CD4-positive, alpha-beta T cell treated with Interleukin-15 for 1 hour (primary cell): ENCODE data around the gene TENM3.

Experiments used
- DNase-seq: peaks from one replicate; pipeline ENCODE4 v3.0.0-alpha.2; 2020

TENM3 gene

GRCh38 chr4:182700362-182701160 is 457.4 kb downstream of the TENM3 start:
- no peak for DNase-seq

- no peak for DNase-seq
Measured at GRCh38 chr4:182704077-182704476, 460.9 kb downstream of the TENM3 start.

DNA sequence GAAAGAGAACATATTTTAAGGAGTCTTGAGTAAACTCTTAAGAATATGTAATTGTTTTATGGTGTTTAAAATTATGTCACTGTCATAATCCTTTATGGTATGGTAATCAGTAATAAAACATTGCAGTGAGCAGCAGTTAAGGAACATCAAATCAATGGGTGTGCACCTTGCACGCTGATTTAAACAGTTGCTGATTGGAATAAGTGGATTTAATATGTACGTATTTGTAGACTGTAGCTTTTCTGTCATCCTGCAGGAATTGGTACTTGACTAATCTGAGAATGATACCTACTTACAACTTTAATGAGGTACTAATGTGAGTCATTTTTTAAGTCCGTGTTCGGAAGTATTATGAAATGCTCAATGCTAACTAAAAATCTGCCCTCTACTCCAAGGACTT is 461.7 kb downstream of the TENM3 start:
- no peak for DNase-seq

DNA sequence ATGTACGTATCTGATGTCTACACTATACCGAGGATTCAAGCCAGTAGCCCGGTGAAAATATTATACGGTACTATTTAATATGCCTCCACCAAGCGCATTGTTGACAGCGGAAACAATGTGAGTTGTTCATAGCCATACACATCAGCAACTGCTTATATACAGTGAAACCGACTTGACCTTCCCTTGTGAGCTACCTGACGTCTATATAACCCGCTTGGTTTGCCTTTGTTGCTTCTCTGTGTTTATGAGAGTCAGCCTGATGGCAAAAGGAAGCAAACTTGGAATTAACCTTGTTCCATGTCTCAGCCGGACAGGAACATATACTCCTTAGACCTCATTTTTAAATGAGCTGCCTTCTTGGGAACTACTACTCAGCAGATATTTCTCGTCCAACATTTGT is 462.2 kb downstream of the TENM3 start:
- no peak for DNase-seq

DNA sequence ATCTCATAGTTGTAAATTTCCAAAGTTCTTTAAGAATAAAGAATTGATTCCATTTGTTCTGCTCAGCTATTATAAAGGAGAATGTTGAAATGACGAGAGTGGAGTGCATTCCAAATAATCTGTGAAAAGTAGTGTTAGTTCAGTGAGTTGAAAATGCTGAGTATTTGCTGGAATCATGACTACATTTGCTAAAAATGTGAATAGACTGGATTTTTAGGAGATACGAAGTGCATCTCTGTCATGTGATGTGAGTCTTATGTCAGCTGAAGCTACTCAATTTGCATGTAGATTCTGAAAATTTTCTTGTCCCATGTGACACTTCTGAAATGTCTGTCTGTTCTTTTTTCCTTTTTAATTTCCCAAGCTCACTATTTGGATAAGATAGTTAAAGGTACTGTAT is 468.0 kb downstream of the TENM3 start:
- DNase-seq, result no peak

GRCh38 chr4:182715548-182715947 is 472.3 kb downstream of the TENM3 start:
- DNase-seq, result no peak

- DNase-seq, result no peak
Measured at GRCh38 chr4:182716192-182716591, 473.0 kb downstream of the TENM3 start.

- DNase-seq, result no peak
Measured at GRCh38 chr4:182717788-182718583, 474.8 kb downstream of the TENM3 start.

DNA sequence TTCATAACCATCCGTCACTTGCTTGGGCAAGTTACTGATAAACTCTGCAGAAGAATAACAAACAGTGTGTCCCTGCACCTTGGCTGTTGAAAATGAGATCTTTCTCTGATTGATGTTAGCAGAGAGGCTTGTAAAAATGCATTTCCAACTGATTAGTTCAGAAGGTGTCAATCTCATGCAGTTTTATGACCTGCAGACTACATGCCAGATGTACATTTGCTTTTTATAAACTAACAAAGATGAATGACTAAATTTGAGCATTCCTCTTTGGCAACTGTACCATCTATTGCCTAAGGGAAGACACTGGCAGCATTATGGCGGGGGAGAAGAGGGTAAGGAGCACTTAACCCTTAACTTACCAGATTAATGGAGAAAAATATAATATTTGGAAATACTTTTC is 481.2 kb downstream of the TENM3 start:
- no peak for DNase-seq

- no peak for DNase-seq
Measured at GRCh38 chr4:182729516-182729915, 486.3 kb downstream of the TENM3 start.

DNA sequence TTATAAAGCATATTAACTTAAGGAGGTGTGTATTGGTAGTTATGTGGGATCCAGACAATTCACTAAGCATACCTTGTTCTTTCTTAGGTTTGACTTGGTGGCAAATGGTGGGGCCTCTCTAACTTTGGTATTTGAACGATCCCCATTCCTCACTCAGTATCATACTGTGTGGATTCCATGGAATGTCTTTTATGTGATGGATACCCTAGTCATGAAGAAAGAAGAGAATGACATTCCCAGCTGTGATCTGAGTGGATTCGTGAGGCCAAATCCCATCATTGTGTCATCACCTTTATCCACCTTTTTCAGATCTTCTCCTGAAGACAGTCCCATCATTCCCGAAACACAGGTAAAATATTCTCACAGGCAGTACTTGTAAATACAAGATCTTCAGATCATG is 487.6 kb downstream of the TENM3 start:
- DNase-seq, result no peak

GRCh38 chr4:182736207-182736606 is 493.0 kb downstream of the TENM3 start:
- no peak for DNase-seq

GRCh38 chr4:182738283-182739047 is 495.3 kb downstream of the TENM3 start:
- no peak for DNase-seq

DNA sequence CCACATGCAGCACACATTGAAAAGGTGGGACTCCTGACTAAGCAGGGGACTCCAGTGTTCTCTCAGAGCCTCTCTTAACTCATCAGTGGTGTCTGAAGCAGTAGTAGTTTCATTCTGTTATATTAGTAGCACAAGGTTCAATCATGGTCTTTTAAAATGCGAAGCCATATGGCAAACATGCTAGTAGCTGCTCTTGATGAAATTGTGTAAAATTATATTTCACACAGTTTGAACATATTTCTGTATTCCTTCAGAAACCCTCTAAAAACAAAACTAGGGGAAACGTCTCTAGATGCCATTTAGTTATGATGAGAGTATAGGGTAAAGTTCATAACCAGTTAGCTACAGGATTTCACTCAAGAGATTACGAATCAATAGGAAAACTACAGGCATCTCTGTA is 497.1 kb downstream of the TENM3 start:
- DNase-seq, result no peak

DNA sequence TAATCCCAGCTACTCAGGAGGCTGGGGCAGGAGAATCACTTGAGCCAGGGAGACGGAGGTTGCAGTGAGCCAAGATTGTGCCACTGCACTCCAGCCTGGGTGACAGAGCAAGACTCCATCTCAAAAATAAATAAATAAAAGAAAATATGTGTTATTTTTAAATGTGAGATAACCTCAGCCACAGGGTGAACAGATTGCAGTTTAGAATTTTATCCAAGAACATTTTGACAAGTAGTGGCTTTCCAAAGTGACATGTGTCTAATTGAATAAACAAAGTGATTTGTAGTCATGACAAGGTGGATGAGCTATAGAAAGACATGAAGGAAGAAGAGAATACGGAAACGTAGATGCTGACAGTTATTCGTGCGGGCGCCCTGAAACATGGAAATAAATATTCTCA is 497.9 kb downstream of the TENM3 start:
- DNase-seq, result no peak

GRCh38 chr4:182741914-182742313 is 498.7 kb downstream of the TENM3 start:
- no peak for DNase-seq

DNA sequence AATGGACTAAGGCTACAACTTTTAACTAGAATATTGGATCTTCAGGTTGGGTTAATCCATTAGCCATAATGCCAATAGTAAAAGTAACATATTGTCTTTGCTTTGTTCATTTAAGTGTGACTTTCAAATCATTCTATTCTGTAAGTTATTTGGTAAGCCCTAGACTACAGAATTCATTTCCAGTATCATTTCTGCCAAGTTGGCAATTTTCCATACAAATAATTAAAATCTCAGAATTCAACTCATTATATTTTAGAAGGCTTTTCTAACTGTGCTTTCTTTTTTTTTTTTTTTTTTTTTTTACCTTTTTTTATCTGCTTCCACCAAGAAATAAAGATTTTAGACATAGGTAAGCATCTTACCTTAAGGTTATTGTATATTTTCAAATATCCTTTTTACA is 500.6 kb downstream of the TENM3 start:
- no peak for DNase-seq

GRCh38 chr4:182745237-182745636 is 502.0 kb downstream of the TENM3 start:
- DNase-seq, result no peak

GRCh38 chr4:182746876-182747275 is 503.7 kb downstream of the TENM3 start:
- no peak for DNase-seq

DNA sequence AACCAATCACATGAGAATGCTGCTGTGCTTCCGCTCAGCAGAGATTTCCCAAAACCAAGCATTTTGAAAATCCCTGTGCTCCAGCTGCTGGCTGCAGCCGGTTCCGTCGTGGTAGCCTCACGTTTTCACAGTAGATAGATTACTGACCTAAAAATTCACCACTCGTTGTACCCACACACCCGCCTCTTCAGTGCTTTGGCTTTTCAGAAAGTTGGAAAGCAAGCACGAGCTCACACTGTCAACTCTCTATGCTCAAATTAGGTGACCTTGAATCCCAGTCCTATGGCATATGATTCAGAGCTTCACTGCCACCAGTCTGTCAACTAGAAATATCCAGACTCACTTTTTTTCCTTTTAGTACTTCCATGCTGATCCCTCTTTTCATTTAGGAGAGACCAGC is 505.1 kb downstream of the TENM3 start:
- no peak for DNase-seq

GRCh38 chr4:182748949-182749348 is 505.7 kb downstream of the TENM3 start:
- DNase-seq, result no peak

GRCh38 chr4:182749667-182750167 is 506.5 kb downstream of the TENM3 start:
- DNase-seq, result no peak

GRCh38 chr4:182752158-182752910 is 509.1 kb downstream of the TENM3 start:
- DNase-seq, result no peak
